H1 (cell line): ENCODE measurements around the gene SIX3.

Source experiments
- ASH2L ChIP-seq: fragments of 200-600, 300-600 bp; sonication (generic); IDR thresholded peaks from one replicate; pipeline ENCODE4 v1.7.1; 2017; ENCODE audit warnings: low read length
- MAFK ChIP-seq: IDR thresholded peaks from 2 replicates; pipeline ENCODE4 v1.6.1; 2012; ENCODE audit warnings: low read depth, mild to moderate bottlenecking, improper control_type of control experiment, low read length
- POLR2A ChIP-seq, 2 experiments: IDR thresholded peaks; 1 replicate in 1 of 2; 2 replicates in 1 of 2; pipeline ENCODE4 v1.6.1; 2011; ENCODE audit warnings: low read depth in 2 of 2, low read length in 2 of 2, mild to moderate bottlenecking in 2 of 2; ENCODE audit errors: control extremely low read depth in 1 of 2
- POLR2AphosphoS5 ChIP-seq: IDR thresholded peaks from 2 replicates; pipeline ENCODE4 v1.6.1; 2011; ENCODE audit warnings: low read depth, low read length
- RFX5 ChIP-seq: IDR thresholded peaks from 2 replicates; pipeline ENCODE4 v1.6.1; 2011; ENCODE audit warnings: low read depth, low read length, improper control_type of control experiment, borderline replicate concordance
- TEAD4 ChIP-seq: IDR thresholded peaks from 2 replicates; pipeline ENCODE4 v1.6.1; 2012; ENCODE audit warnings: low read depth, low read length, inconsistent platforms, mixed read lengths
- TF ChIP-seq, protein P1 (sequence below): IDR thresholded peaks from 2 replicates; pipeline ENCODE4 v1.6.1; 2011; ENCODE audit warnings: low read depth, mild to moderate bottlenecking, low read length; ENCODE audit not compliant: insufficient read depth
- TF ChIP-seq, protein P2 (sequence below), 3 experiments: IDR thresholded peaks; 1 replicate in 2 of 3; 2 replicates in 1 of 3; pipeline versions ENCODE4 v1.5.1 to v1.6.1; 2011; ENCODE audit warnings: low read length in 3 of 3, mild to moderate bottlenecking in 3 of 3, inconsistent platforms in 2 of 3, low read depth in 1 of 3, moderate library complexity in 1 of 3; ENCODE audit not compliant: insufficient read depth in 1 of 3; ENCODE audit errors: control extremely low read depth in 1 of 3
- TF ChIP-seq, protein P3 (sequence below): IDR thresholded peaks from 2 replicates; pipeline ENCODE4 v1.6.1; 2012; ENCODE audit warnings: low read length, inconsistent platforms

DNA sequence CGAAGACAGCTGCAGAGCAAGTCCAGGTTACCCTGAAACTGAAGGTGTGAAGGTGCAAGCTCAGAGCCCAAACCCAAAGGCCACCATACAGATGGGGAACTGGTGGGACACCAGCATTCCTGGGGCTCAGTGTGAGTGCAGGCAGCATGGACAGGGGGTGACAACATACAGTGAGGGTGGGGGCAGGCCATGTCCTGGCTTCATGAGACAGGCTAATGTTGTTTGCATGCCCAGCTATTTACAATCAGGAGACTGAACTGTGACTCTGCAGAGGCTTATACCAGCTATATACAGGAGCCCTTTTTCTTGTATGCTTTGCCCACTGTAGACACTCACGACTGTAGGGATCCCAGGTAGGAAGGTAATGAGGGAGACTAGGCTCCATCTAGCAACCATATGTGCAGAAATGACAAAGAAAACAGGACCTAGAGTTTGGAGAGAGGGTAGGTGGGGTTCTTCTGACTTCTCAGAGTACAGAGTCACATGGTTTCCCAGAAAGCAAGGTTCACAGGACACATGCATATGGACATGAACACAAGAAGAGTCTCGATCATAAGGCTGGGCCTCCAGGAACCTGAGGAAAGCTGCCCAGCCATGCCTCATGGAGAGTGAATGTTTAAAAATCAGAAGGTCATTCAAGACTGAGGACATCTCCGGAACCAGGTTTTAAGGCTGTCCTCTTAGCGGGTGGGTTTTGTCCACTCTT is 26.4 kb downstream of the SIX3 start:
- TF ChIP-seq TEAD4 (no peak), RFX5 (no peak), POLR2A (IDR thresholded peaks at IDR 0.05; ENCODE audit: control extremely low read depth in 1 of 2, low read depth in 2 of 2, low read length in 2 of 2) (no peak), MAFK (no peak), POLR2AphosphoS5 (no peak), ASH2L (no peak)
- TF ChIP-seq, protein P1, sequence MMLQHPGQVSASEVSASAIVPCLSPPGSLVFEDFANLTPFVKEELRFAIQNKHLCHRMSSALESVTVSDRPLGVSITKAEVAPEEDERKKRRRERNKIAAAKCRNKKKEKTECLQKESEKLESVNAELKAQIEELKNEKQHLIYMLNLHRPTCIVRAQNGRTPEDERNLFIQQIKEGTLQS: no peak
- TF ChIP-seq, protein P2, sequence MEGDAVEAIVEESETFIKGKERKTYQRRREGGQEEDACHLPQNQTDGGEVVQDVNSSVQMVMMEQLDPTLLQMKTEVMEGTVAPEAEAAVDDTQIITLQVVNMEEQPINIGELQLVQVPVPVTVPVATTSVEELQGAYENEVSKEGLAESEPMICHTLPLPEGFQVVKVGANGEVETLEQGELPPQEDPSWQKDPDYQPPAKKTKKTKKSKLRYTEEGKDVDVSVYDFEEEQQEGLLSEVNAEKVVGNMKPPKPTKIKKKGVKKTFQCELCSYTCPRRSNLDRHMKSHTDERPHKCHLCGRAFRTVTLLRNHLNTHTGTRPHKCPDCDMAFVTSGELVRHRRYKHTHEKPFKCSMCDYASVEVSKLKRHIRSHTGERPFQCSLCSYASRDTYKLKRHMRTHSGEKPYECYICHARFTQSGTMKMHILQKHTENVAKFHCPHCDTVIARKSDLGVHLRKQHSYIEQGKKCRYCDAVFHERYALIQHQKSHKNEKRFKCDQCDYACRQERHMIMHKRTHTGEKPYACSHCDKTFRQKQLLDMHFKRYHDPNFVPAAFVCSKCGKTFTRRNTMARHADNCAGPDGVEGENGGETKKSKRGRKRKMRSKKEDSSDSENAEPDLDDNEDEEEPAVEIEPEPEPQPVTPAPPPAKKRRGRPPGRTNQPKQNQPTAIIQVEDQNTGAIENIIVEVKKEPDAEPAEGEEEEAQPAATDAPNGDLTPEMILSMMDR (IDR thresholded peaks at IDR 0.05; ENCODE audit: control extremely low read depth in 1 of 3, insufficient read depth in 1 of 3, low read depth in 1 of 3, low read length in 3 of 3): no peak
- TF ChIP-seq, protein P3, sequence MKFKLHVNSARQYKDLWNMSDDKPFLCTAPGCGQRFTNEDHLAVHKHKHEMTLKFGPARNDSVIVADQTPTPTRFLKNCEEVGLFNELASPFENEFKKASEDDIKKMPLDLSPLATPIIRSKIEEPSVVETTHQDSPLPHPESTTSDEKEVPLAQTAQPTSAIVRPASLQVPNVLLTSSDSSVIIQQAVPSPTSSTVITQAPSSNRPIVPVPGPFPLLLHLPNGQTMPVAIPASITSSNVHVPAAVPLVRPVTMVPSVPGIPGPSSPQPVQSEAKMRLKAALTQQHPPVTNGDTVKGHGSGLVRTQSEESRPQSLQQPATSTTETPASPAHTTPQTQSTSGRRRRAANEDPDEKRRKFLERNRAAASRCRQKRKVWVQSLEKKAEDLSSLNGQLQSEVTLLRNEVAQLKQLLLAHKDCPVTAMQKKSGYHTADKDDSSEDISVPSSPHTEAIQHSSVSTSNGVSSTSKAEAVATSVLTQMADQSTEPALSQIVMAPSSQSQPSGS: no peak
